Activated CD8-positive, alpha-beta memory T cell treated with anti-CD3 and anti-CD28 coated beads, Interleukin-2, amount 50 U/mL, for 1 hour (primary cell): ENCODE measurements around the gene ACCSL.

Experiments
- DNase-seq: peaks from one replicate; pipeline ENCODE4 v3.0.0-alpha.2; 2020; ENCODE audit errors: extremely low read depth

The ACCSL gene

GRCh38 chr11:44047931-44048431 lies at the start of gene ACCSL:
Gene ACCSL (plus strand): TSS chr11:44047981. CDS start chr11:44048037, 56 bp downstream.
- DNase-seq: no peak

DNA sequence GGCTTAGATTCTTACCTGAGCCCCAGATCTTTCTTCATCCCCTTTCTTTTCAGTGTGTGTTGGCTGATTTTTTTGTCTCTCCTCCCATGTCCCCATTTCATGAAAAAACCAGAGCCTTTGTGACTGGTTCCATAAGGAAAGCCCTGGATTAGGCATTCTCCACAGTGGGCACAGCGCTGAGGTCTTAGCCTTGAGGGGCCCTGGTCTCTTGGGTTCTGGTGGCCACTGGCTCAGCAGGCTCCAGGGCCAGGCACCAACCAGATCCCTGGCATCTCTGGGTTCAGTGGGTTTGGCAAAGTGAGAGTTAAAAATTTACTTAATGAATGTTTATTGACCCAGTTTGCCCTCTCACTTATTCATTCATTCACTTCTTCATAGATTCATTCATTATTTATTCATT lies 49.5 kb upstream of the ACCSL start:
- no peak for DNase-seq

- DNase-seq: no peak
Observed at GRCh38 chr11:44000731-44001130, 47.0 kb upstream of the ACCSL start.

GRCh38 chr11:44002191-44003093 lies 45.3 kb upstream of the ACCSL start:
- no peak for DNase-seq

DNA sequence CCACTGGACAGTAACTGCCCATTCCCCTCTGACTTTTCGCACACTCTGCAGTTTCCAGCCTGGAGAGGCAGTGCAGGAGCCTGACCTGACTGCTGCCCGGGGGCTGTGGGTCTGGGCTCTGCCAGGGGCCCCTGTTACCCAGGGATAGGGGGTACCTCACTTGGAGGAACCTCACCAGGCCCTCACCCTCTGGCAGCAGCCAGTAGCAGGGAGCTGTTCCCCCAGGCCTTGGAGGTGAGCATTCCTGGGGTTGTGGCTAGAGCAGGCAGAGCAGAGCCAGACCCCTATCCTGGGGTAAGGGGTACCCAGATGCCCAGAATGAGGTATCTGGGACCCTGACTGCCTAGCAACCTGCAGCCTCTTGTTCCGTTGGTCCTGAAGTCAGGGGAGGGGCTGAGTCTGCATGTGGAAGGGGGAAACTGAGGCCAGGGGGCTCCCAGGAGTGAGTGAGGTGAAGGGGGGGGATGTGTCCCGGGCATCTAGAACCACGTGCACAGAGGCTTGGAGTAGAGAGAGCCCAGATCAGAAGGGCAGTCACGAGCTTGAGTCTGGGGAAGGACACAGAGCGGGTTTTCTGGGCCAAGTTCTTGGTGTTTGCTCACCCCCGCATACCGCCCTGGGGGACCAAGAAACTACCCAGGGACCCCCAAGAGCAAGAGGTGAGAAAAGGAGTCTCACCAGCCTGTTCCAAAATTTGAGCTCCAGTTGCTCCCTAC lies 43.9 kb upstream of the ACCSL start:
- DNase-seq: no peak

- DNase-seq: no peak
Observed at GRCh38 chr11:44004452-44005062, 43.2 kb upstream of the ACCSL start.

- no peak for DNase-seq
Observed at GRCh38 chr11:44005063-44005701, 42.6 kb upstream of the ACCSL start.

DNA sequence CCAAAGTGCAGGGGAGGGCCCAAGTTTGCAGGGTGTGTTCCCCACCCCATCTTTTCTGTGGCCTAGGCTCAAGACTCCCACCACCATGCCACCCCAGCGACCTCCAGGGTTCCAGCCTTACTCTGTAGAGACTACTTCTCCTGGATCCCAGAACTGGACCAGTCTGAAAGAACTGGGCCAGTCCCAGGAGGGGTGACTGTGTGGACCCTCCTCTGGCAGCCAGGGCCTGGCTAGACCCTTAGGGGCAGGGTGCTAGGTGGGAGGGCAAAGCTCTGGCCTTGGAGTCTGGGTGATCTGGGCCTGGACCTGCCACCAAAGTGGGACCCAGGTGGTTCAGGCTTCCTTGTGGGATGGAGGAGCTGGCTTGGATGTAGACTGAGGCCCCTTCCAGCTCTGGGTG lies 41.8 kb upstream of the ACCSL start:
- DNase-seq: no peak

DNA sequence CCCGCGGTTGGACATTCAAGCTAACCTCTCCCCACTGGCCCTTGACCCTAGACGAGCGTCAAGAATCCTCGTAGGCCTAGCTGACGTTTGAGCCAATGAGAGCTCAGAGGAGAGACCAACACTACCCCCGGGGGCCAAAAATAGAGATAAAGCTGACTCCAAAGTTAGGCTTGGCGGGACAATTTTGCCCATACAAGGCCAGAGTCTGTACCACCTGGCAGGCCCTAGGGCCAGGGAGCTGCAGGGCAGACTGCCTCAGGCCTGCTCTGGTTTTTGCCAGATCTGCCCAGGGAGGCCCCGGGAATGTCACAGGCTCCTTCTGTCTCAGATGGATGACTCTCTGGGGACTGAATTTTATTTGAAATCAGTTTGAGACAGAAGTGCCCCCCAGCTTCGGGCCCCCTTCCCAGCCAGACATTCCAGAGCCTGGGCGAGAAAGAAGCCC lies 40.8 kb upstream of the ACCSL start:
- no peak for DNase-seq

- no peak for DNase-seq
Observed at GRCh38 chr11:44007481-44008087, 40.2 kb upstream of the ACCSL start.

GRCh38 chr11:44008088-44008501 lies 39.7 kb upstream of the ACCSL start:
- DNase-seq: no peak

DNA sequence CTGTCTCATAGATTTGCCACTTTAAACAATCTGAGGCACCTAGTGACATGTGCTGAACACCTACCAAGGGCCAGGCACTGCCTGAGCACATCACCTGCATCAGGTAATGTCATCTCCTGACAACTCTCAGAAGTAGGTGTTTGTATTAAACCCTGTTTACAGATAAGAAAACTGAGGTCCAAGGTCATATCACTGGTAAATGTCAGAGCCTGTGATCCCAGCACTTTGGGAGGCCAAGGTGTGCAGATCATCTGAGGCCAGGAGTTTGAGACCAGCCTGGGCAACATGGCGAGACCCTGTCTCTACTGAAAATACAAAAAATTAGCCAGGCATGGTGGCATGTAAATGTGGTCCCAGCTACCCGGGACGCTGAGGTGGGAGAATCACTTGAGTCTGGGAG lies 39.1 kb upstream of the ACCSL start:
- no peak for DNase-seq

DNA sequence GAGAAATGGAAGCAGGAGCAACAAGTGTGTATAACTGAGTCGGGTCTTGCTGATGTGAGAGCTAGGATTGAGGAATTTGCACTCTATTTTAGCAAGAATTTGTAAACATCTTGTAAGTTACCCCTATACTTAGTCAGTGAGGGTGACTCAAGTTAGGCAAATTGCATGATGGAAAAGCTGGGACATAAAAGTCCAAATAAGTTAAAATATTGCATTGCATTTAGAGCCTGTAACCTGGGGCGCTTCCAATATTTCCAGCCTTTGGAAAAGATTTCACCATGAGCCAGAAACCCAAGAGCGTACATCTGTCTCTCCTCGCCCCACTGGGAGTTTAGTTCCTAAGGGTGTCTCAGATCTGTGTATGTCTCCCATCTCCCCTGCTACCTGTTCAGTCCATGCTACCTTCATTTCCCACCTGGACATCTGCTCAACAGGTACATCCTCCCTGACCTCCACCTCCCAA lies 37.0 kb upstream of the ACCSL start:
- no peak for DNase-seq

- no peak for DNase-seq
Observed at GRCh38 chr11:44011797-44012196, 36.0 kb upstream of the ACCSL start.

- DNase-seq: no peak
Observed at GRCh38 chr11:44014968-44015623, 32.7 kb upstream of the ACCSL start.

GRCh38 chr11:44015624-44016007 lies 32.2 kb upstream of the ACCSL start:
- DNase-seq: no peak

- DNase-seq: no peak
Observed at GRCh38 chr11:44016131-44016530, 31.6 kb upstream of the ACCSL start.

DNA sequence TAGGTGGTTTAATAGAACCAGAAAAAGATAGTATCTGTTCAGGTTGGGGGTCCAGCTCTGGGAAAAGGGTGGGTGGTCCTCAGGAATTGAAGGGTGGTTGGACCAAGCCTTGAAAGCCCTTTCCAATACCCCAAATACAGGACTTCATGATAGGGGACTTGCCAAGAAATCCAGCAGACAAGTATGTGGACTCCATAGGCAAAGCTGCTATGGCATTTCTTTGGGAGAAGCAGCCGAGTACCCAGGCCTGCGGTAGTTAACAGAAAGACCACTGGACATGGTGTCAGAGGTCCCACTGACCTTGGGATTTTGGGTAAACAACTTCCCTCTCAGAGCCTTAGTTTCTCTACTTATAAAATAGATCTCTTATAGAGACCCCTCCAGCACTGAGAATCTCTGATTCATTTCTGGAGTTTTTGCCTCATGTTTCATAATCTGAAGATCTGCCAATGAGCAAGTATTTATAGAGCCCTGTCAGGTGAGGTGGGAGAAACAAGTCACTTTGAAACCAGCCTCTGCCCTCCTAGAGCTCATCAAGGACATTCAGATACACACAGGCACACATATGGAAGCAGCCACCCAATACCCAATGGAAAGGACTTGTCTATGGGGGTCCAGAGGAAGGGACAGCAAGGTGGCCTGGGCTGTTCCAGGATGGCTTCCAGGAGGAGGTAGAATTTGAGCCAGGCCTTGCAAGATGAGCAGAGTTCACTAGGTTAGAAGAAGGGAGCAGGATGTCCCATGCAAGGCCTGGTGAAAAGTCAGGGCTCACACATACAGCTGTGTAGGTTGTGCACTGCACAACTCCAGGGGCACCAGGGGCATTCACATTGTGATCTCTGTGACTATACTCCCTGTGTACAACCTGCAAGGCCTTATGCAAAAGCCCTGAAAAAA lies 31.0 kb upstream of the ACCSL start:
- DNase-seq: no peak

GRCh38 chr11:44017443-44018126 lies 30.2 kb upstream of the ACCSL start:
- no peak for DNase-seq
